Endodermal cell (in vitro differentiated cells): Measurements from ENCODE around the gene NEUROG2. TPM values are rescaled to one million over a fixed set of nuclear protein-coding genes. Genes with fewer than 3 reads are reported as not detected.

ENCODE experiments used
- DNase-seq: peaks from one replicate; pipeline ENCODE4 v3.0.0-alpha.2; 2017
- H3K27ac ChIP-seq: 2 replicates; pipeline ENCODE4 v1.5.1; 2013; ENCODE audit warnings: mild to moderate bottlenecking, low read depth, low read length, moderate library complexity
- H3K27me3 ChIP-seq: 2 replicates; pipeline ENCODE4 v1.6.1; 2013; ENCODE audit warnings: mild to moderate bottlenecking, low read length, moderate library complexity; ENCODE audit not compliant: insufficient read depth, control insufficient read depth, poor library complexity, severe bottlenecking
- H3K36me3 ChIP-seq: 2 replicates; pipeline ENCODE4 v1.7.0; 2013; ENCODE audit warnings: mild to moderate bottlenecking, low read length, moderate library complexity; ENCODE audit not compliant: control insufficient read depth, insufficient read depth
- H3K4me1 ChIP-seq: one replicate; pipeline ENCODE4 v1.7.0; 2013; ENCODE audit warnings: low read length; ENCODE audit not compliant: control insufficient read depth, insufficient read depth
- H3K4me3 ChIP-seq: 2 replicates; pipeline ENCODE4 v1.5.1; 2013; ENCODE audit warnings: mild to moderate bottlenecking, low read length, moderate library complexity
- H3K9ac ChIP-seq: 2 replicates; pipeline ENCODE4 v1.6.1; 2013; ENCODE audit warnings: mild to moderate bottlenecking, low read length, moderate library complexity; ENCODE audit not compliant: poor library complexity, severe bottlenecking; ENCODE audit errors: extremely low read depth
- H3K9me3 ChIP-seq: 2 replicates; pipeline ENCODE4 v1.6.1; 2013; ENCODE audit warnings: mild to moderate bottlenecking, low read length, moderate library complexity; ENCODE audit not compliant: control insufficient read depth
- H3K27ac Mint-ChIP-seq: 2 replicates; pipeline ENCODE4 v1.8.0; 2020; ENCODE audit warnings: mixed read lengths
- H3K27me3 Mint-ChIP-seq: 2 replicates; pipeline ENCODE4 v1.8.0; 2021; ENCODE audit warnings: mild to moderate bottlenecking, mixed read lengths; ENCODE audit not compliant: insufficient read depth
- H3K36me3 Mint-ChIP-seq: 2 replicates; pipeline ENCODE4 v1.8.0; 2020; ENCODE audit warnings: low read depth, mixed read lengths
- H3K4me1 Mint-ChIP-seq: 2 replicates; pipeline ENCODE4 v1.8.0; 2020; ENCODE audit warnings: mixed read lengths
- H3K4me3 Mint-ChIP-seq: 2 replicates; pipeline ENCODE4 v1.8.0; 2020; ENCODE audit warnings: mild to moderate bottlenecking, moderate library complexity, mixed read lengths
- H3K9me3 Mint-ChIP-seq: 2 replicates; pipeline ENCODE4 v1.8.0; 2020; ENCODE audit warnings: mild to moderate bottlenecking, mixed read lengths
- CTCF ChIP-seq: fragments of 200-600 bp; sonication (generic); conservative IDR thresholded peaks from 2 replicates; pipeline ENCODE4 v1.5.0; 2021; ENCODE audit warnings: antibody characterized with exemption, mild to moderate bottlenecking
- WGBS, 2 experiments: methylation state at CpG; one replicate each; pipeline versions ENCODE4 v1.1.5 to v1.1.7; 2013; ENCODE audit warnings: missing lambda C conversion rate in 2 of 2, mixed read lengths in 1 of 2; ENCODE audit not compliant: insufficient coverage in 1 of 2, insufficient read length in 1 of 2; 5-methylcytosine and 5-hydroxymethylcytosine counted together
- long read RNA-seq, 4 experiments: library from polyadenylated mRNA in 2 of 4; library from RNA in 1 of 4; library from capped mRNA in 1 of 4; stranded (forward) in 3 of 4; unstranded in 1 of 4; transcript quantifications; one replicate each; pipeline ENCODE4 v2.0.0, GENCODE V29; 2020 to 2021; ENCODE audit warnings: inconsistent platforms in 1 of 4
- polyA plus RNA-seq, 2 experiments: library from polyadenylated mRNA; stranded (reverse); fragments of 50-300 nt; gene quantifications; one replicate each; pipeline ENCODE4 v1.2.3, GENCODE V29; 2013
- total RNA-seq, 2 donors: library from RNA; stranded (reverse); fragmentation: NEBNext Ultra II Directional in 1 of 2; extraction: Animal tissue kit (Norgen Biotek cat#: 25700) in 1 of 2; gene quantifications; 2 replicates in 1 of 2; 3 replicates in 1 of 2; pipeline ENCODE4 v1.2.1, GENCODE V29; 2021

The NEUROG2 gene
- under 1 TPM in 1 of 2 donors, not detected in 1; 0.11 TPM for total RNA-seq
- 9.4 TPM for polyA plus RNA-seq (2013, experiment 1 of 2)
- 7.2 TPM for polyA plus RNA-seq (2013, experiment 2 of 2)
- long read RNA-seq, experiment 1, result 0 reads
- long read RNA-seq, experiment 2, result 0 reads
- long read RNA-seq, experiment 3, result 0 reads
- long read RNA-seq, experiment 4, result 0 reads

- Mint-ChIP-seq H3K27ac (peak within 1 kb of the TSS; percentile 42), H3K9me3 (no peaks in the 10 kb centered on the region), H3K27me3 (peaks cover 99% of the 10 kb centered on the region), H3K36me3 (no peaks in the 10 kb centered on the region), H3K4me1 (peaks cover 28% of the 10 kb centered on the region), H3K4me3 (peak within 1 kb of the TSS; percentile 56)
- no peak for TF ChIP-seq CTCF
- H3K27me3 ChIP-seq, result peaks cover 100% of the 10 kb centered on the region
- H3K9ac ChIP-seq, result no peak within 1 kb of the TSS
- no peaks in the 10 kb centered on the region for H3K4me1 ChIP-seq
- no peaks in the 10 kb centered on the region for H3K36me3 ChIP-seq
- H3K4me3 ChIP-seq, result peak within 1 kb of the TSS; percentile 81
- no peak within 1 kb of the TSS for H3K27ac ChIP-seq
- WGBS, 2 experiments, result 0% methylated on average over 1 to 15 of the region's 15 CpGs
- DNase-seq, result no peak
- no peaks in the 10 kb centered on the region for H3K9me3 ChIP-seq
These were observed at the start of gene NEUROG2 for GRCh38 chr4:112516066-112516470. NEUROG2 (minus strand) TSS chr4:112516180; CDS start chr4:112515475, 705 bp downstream.

DNA sequence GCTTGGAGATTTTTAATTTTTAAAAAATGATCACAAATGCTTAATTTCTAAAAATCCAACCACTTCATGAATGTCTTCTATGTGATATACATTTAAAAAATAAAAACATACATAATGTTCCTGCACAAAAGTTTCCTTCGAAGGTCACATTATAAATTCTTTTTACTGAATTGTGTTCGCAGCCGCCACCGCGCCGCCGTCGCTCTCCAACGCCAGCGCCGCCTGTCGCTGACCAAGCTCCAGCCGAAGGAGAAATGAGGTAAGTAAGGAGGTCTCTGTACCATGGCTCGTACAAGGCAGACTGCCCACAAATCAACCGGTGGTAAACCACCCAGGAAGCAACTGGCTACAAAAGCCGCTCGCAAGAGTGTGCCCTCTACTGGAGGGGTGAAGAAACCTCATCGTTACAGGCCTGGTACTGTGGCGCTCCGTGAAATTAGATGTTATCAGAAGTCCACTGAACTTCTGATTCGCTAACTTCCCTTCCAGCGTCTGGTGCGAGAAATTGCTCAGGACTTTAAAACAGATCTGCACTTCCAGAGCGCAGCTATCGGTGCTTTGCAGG, 48.8 kb upstream of the NEUROG2 start:
- peak; percentile 45 for TF ChIP-seq CTCF
- H3K4me3 ChIP-seq, result no peak overlapping the region
- no peaks in the 10 kb centered on the region for H3K4me1 ChIP-seq
- H3K36me3 ChIP-seq, result no peaks in the 10 kb centered on the region
- no peak for DNase-seq
- H3K27me3 Mint-ChIP-seq, result no peaks in the 10 kb centered on the region
- H3K9me3 ChIP-seq, result no peaks in the 10 kb centered on the region
- WGBS, 2 experiments, result 94 to 96% methylated on average over 14 to 25 of the region's 25 CpGs
- no peak overlapping the region for H3K4me3 Mint-ChIP-seq
- no peak overlapping the region for H3K9ac ChIP-seq
- H3K36me3 Mint-ChIP-seq, result peaks cover 40% of the 10 kb centered on the region
- no peak overlapping the region for H3K27ac Mint-ChIP-seq
- H3K4me1 Mint-ChIP-seq, result no peaks in the 10 kb centered on the region
- no peaks in the 10 kb centered on the region for H3K27me3 ChIP-seq
- H3K27ac ChIP-seq, result no peak overlapping the region
- peaks cover 15% of the 10 kb centered on the region for H3K9me3 Mint-ChIP-seq

- H3K9me3 Mint-ChIP-seq, result peaks cover 15% of the 10 kb centered on the region
- H3K27me3 ChIP-seq, result no peaks in the 10 kb centered on the region
- H3K27ac ChIP-seq, result no peak overlapping the region
- WGBS, 2 experiments, result 86 to 100% methylated on average over 1 to 4 of the region's 4 CpGs
- peaks cover 47% of the 10 kb centered on the region for H3K36me3 Mint-ChIP-seq
- H3K4me3 Mint-ChIP-seq, result no peak overlapping the region
- H3K4me1 ChIP-seq, result no peaks in the 10 kb centered on the region
- H3K27ac Mint-ChIP-seq, result no peak overlapping the region
- H3K4me3 ChIP-seq, result no peak overlapping the region
- no peak for TF ChIP-seq CTCF
- no peaks in the 10 kb centered on the region for H3K36me3 ChIP-seq
- DNase-seq, result no peak
- no peaks in the 10 kb centered on the region for H3K4me1 Mint-ChIP-seq
- no peaks in the 10 kb centered on the region for H3K9me3 ChIP-seq
- no peaks in the 10 kb centered on the region for H3K27me3 Mint-ChIP-seq
- no peak overlapping the region for H3K9ac ChIP-seq
These were observed 47.6 kb upstream of the NEUROG2 start for GRCh38 chr4:112563431-112564200.
